ENCODE data around the gene ZNF480.
"Not testable (repeated sequence)": the region's sequence is repeated elsewhere in the genome, so short reads cannot be mapped to it uniquely, and the experiment has no call there.

ZNF480 gene

GRCh38 chr19:52336791-52337381, 39.9 kb downstream of the ZNF480 start:
- no peak for DNase-seq (ENCODE audit: low read depth)

DNA sequence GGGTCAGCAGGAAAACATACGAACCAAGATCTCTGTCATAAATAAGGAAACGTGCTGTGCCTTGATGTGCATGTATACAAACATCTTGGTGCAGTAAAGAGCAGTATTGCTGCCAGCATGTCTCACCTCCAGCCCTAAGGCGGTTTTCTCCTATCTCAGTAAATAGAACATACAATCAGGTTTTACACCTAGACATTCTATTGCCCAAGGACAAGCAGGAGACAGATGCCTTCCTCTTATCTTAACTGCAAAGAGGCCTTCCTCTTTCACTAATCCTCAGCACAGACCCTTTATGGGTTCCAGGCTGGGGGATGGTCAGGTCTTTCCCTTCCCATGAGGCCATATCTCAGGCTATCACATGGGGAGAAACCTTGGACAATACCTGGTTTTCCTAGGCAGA, 42.1 kb downstream of the ZNF480 start:
- not testable (repeated sequence) for DNase-seq (ENCODE audit: low read depth)

DNA sequence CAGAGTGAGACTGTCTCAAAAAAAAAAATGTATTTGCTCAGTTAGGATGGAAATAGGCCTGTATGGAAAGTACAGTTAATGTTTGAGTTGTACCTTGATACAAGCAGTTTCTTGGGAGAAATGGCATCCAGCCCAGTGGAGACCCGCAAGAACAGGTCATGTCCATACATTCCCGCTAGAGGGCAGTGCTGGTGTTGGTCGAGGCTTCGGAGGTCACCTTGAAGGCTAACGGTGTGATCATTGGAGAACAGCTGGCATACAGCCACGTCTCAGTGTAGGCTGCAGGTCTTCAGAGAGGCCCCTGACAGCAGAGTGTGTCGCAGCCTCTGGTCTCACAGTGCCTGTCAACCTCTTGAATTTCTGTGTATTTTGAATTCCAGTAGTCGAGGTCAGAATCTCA, 46.6 kb downstream of the ZNF480 start:
- DNase-seq (ENCODE audit: low read depth), result peak; percentile 24

GRCh38 chr19:52345162-52345561, 48.2 kb downstream of the ZNF480 start:
- DNase-seq (ENCODE audit: low read depth), result no peak

GRCh38 chr19:52351512-52351911, 54.5 kb downstream of the ZNF480 start:
- DNase-seq (ENCODE audit: low read depth), result no peak

DNA sequence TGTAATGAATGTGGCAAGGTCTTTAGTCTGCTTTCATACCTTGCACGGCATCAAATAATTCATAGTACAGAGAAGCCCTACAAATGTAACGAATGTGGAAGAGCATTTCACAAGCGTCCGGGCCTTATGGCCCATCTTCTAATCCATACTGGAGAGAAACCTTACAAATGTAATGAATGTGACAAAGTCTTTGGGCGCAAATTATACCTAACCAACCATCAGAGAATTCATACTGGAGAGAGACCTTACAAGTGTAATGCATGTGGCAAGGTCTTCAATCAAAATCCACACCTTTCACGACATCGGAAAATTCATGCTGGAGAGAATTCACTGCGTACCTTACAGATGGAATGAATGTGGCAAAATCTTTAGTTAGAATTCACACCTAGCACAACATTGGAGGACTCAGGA, 69.5 kb downstream of the ZNF480 start:
- DNase-seq (ENCODE audit: low read depth), result no peak

- peak; percentile 85 for DNase-seq (ENCODE audit: low read depth)
Measured at GRCh38 chr19:52369559-52370340, 72.8 kb downstream of the ZNF480 start, which contains the start of gene ZNF880. Gene ZNF880 (plus strand): TSS chr19:52369923. CDS start chr19:52369966, 43 bp downstream.

GRCh38 chr19:52370341-52370710, 73.4 kb downstream of the ZNF480 start:
- no peak for DNase-seq (ENCODE audit: low read depth)

All from amniotic epithelial cell (primary cell).